ENCODE results near the gene MFSD11.
"Not testable (repeated sequence)": the region's sequence is repeated elsewhere in the genome, so short reads cannot be mapped to it uniquely, and the experiment has no call there.

MFSD11 gene

GRCh38 chr17:76707985-76708807 lies 29.7 kb upstream of the MFSD11 start:
- in situ Hi-C loops (cut with MboI; ENCODE audit: low pct_unique_long_range_greater_than_20kb, low sequenced_read_pairs): no loop called here
- no peak for DNase-seq

- DNase-seq: no peak
- in situ Hi-C loops (cut with MboI; ENCODE audit: low pct_unique_long_range_greater_than_20kb, low sequenced_read_pairs): no loop called here
Measured at GRCh38 chr17:76709077-76709950, 28.6 kb upstream of the MFSD11 start.

DNA sequence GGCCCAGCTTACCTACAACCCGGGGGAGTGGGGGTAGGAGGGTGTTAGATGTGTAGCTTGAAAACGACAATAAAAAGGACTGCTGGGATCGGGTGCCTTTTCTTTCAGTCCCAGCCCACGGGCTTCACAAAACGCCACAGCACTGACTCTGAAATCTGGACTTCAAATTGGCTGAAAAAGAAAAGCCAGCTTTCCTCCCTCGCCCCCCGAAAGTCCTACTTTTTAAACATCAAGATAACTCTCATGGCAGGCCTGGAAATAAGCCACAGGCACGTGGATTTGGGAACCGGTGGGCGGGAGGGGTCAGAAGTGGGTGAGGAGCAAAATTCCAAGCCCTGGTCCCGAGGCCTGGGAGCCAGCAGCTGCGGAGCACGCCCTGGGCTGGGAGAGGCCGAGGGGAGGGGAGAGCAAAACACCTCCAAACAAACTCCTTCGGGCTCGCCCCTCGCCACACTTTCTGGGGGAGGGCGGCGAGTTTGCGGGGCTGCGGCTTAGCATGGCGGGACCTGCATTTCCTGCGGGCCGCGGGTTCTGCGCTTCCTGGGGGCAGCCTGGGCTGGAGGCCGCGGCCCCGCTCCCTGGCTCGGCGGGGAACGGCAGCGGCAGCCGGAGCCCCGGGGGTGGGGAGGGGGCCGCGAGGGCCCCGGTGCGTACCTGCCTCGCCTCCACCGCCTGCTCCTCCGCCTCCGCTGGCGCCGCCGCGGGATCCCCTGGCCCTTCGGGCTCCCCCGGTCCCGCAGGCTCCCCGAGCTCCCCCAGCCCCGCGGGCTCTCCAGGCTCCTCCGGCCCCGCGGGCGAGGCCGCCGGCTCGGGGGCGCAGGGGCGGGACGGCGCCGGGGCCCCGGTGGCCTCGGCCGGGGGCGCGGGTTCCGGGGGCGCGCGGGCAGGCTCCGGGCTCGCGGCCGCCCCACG lies 27.7 kb upstream of the MFSD11 start:
- in situ Hi-C loops (cut with MboI; ENCODE audit: low pct_unique_long_range_greater_than_20kb, low sequenced_read_pairs); DNase-seq: not testable (repeated sequence)

GRCh38 chr17:76710863-76711611 lies 26.9 kb upstream of the MFSD11 start, which contains the start of gene MXRA7:
MXRA7 (minus strand) TSS chr17:76710965; CDS start chr17:76710946, 19 bp downstream.
- no peak for DNase-seq
- in situ Hi-C loops (cut with MboI; ENCODE audit: low pct_unique_long_range_greater_than_20kb, low sequenced_read_pairs): no loop called here

DNA sequence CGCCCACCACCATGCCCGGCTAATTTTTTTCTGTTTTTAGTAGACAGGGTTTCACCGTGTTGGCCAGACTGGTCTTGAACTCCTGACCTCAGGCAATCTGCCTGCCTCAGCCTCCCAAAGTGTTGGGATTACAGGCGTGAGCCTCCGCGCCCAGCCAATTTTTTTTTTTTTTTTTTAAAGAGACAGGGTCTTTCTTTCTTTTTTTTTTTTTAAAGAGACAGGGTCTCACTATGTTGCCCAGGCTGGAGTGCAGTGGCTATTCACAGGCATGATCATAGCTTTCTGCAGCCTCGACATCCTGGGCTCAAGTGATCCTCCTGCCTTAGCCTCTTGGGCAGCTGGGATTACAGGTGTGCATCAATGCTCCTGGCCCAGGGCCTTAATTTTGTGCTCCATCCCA lies 25.6 kb upstream of the MFSD11 start:
- in situ Hi-C loops (cut with MboI; ENCODE audit: low pct_unique_long_range_greater_than_20kb, low sequenced_read_pairs); DNase-seq: not testable (repeated sequence)

- in situ Hi-C loops (cut with MboI; ENCODE audit: low pct_unique_long_range_greater_than_20kb, low sequenced_read_pairs): no loop called here
- DNase-seq: no peak
Measured at GRCh38 chr17:76713765-76714164, 24.2 kb upstream of the MFSD11 start.

- no peak for DNase-seq
- in situ Hi-C loops (cut with MboI; ENCODE audit: low pct_unique_long_range_greater_than_20kb, low sequenced_read_pairs): no loop called here
Measured at GRCh38 chr17:76714336-76714735, 23.6 kb upstream of the MFSD11 start.

GRCh38 chr17:76714822-76715495 lies 23.0 kb upstream of the MFSD11 start:
- DNase-seq: peak; percentile 67
- in situ Hi-C loops (cut with MboI; ENCODE audit: low pct_unique_long_range_greater_than_20kb, low sequenced_read_pairs): no loop called here

GRCh38 chr17:76715496-76715830 lies 22.5 kb upstream of the MFSD11 start:
- no peak for DNase-seq
- in situ Hi-C loops (cut with MboI; ENCODE audit: low pct_unique_long_range_greater_than_20kb, low sequenced_read_pairs): no loop called here

DNA sequence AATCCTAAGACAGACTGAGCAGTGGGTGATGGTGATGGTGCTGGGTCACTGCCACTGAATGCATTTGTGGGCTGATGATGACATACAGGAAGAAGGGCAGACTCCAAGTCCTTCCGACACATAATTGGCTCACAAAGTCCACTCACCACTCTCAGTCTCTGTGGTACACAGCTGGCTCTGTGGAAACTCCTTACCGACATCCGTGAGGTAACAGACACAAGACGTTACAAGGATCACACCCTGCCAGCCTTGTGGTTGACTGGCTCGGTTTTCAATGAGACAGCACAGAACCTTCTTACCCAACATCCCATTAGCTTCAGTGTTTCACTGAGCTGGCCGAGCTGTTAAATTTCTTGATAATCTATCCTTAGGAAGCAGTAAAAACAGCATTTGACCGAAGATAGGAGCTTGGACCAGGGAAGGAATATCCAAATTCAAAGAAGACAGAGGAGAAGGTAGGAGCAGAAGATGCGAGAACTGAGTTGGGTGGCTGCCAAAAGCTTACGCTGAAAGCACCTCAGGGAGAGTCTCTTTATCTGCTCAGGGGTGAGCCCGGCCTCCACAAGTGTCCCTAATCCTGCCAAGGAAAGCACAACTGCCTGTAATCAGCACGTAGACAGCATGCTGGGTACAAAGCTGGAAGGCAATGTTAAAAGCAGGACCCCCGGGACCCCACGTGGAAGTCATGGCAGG lies 21.6 kb upstream of the MFSD11 start:
- in situ Hi-C loops (cut with MboI; ENCODE audit: low pct_unique_long_range_greater_than_20kb, low sequenced_read_pairs): no loop called here
- DNase-seq: peak; percentile 65

DNA sequence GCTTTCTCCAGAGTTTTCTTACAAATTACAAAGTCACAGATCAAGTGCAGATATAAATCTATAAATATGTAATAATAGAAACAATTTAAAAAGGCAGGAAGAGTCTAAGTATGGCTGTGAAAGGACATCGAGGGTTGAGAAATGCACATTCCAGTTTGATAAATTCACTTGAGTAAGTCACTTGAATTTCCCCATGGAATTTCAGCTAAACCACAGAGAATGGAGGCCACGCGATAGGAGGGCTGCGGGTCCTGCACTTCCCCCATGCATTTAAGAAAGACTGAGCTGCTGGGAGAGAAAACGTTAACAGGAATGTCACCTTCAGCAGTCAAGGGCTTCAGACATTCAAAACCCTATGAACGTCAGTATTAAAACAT lies 21.1 kb upstream of the MFSD11 start:
- no peak for DNase-seq

DNA sequence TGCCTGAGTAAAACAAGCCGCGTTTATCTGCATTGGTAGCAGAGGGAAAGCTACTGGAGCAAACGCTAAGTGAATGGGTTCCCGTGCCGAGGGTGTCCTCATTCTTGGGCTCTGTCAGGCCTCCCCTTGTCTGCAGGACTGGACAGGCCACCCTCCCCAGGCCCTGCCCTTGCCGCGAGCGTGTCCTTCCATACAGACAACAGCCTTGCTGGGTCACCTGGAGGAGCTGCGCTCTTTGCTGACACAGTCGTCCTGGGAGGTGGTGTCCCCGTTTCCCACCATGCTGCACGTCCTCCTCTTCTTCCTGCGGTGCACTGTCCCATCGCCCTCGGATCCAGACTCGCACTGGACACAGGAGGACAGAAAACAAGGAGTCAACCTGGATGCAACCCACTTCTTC lies 19.4 kb upstream of the MFSD11 start:
- DNase-seq: no peak
- in situ Hi-C loops (cut with MboI; ENCODE audit: low pct_unique_long_range_greater_than_20kb, low sequenced_read_pairs): no loop called here

More for the DNA sequence above, 21.1 kb upstream of the MFSD11 start:
- in situ Hi-C loops (cut with MboI; ENCODE audit: low pct_unique_long_range_greater_than_20kb, low sequenced_read_pairs): no loop called here

DNA sequence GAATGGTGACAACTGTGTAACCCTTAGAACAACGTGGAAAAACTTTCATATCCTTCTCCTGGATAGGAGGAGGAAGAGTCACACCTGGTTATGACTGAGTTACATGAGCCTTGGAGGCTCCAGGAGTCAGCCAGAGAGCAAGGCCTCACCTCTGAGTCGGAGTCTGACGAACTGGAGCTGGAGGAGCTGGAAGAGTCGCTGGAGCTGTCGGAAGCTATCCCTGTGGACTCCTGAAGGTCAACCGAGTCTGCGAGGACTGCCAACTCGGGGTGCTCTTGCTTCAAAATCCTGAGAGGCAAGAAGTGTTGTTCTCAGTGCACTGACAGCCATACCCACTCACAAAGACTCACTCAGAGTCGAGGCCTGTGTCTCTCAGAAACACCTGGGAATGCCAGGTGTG lies 17.7 kb upstream of the MFSD11 start:
- in situ Hi-C loops (cut with MboI; ENCODE audit: low pct_unique_long_range_greater_than_20kb, low sequenced_read_pairs): no loop called here
- DNase-seq: no peak

GRCh38 chr17:76720941-76721340 lies 17.0 kb upstream of the MFSD11 start:
- in situ Hi-C loops (cut with MboI; ENCODE audit: low pct_unique_long_range_greater_than_20kb, low sequenced_read_pairs): no loop called here
- DNase-seq: no peak

DNA sequence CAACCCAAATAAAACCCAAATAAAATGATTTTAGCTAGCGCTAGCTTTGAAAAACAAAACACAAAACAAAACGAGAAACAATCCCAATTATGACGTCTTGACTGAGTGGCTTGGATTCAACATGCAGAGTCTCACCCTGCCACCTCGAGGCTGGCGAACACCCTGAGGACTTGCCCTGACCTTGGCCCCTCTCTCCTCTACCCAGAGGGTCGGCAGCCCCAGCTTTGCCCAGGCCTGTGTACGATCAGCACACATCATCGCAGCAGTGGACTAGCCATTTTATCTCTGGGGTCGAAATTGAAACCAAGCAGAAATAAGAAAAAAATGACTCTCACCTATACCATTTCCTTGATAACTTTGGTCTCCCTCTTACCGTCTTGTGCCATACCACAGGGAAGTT lies 16.5 kb upstream of the MFSD11 start:
- no peak for DNase-seq
- in situ Hi-C loops (cut with MboI; ENCODE audit: low pct_unique_long_range_greater_than_20kb, low sequenced_read_pairs): no loop called here

DNA sequence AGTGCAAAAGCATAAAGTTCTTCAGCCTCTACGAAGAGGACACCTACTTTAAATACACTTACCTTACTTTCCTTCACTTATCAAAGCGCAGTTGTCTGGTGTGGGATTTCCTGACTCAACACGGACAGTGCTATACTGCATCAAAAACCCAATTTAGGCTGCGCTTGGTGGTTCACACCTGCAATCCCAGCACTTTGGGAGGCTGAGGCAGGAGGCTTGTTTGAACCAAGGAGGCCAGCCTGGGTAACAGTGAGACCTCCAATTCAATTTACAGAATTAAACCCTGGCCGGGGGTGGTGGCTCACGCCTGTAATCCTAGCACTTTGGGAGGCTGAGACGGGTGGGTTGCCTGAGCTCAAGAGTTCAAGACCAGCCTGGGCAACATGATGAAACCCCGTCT lies 15.6 kb upstream of the MFSD11 start:
- DNase-seq: no peak
- in situ Hi-C loops (cut with MboI; ENCODE audit: low pct_unique_long_range_greater_than_20kb, low sequenced_read_pairs): no loop called here

GRCh38 chr17:76722977-76723376 lies 14.9 kb upstream of the MFSD11 start:
- not testable (repeated sequence) for DNase-seq

DNA sequence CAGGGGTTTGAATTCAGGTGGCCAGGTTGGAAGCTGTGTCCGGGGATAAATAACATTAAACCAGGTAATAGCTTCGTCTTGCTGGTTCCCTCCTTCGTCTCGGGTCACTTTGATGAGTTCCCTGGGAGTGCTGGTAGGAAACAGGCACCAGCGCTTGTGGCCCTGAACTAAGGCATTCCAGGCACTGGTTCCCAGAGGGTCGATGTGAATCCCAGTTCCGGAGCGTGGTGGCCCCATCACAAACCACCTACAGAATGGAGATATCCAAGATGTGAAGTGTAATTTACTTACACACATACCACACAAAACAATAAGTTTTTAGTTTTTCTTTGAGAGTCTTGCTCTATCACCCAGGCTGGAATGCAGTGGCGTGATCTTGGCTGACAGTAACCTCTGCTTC lies 14.1 kb upstream of the MFSD11 start:
- in situ Hi-C loops (cut with MboI; ENCODE audit: low pct_unique_long_range_greater_than_20kb, low sequenced_read_pairs): no loop called here
- no peak for DNase-seq

More at GRCh38 chr17:76722977-76723376, 14.9 kb upstream of the MFSD11 start:
- in situ Hi-C loops (cut with MboI; ENCODE audit: low pct_unique_long_range_greater_than_20kb, low sequenced_read_pairs): not testable (repeated sequence)

Data from KBM-7 (cell line).